ENCODE data around the gene PCDH8. TPM values are rescaled to one million over a fixed set of nuclear protein-coding genes. Genes with fewer than 3 reads are reported as not detected.

Gene PCDH8
- total RNA-seq, 1 experiment from 2014 or later: 2.1 TPM

GRCh38 chr13:52794589-52794988, 53.9 kb downstream of the PCDH8 start:
- no peaks in the 10 kb centered on the region for H3K27me3 ChIP-seq (ENCODE audit: insufficient read depth, low read length)
- H4K5ac ChIP-seq (ENCODE audit: insufficient read length, low read depth, low read length): no peak overlapping the region
- Mint-ChIP-seq H3K9me3 (no peaks in the 10 kb centered on the region), H3K4me3 (no peak overlapping the region), H3K27me3 (ENCODE audit: low read depth) (peaks cover 2% of the 10 kb centered on the region), H3K36me3 (ENCODE audit: insufficient read depth in 1 of 3, low read depth in 3 of 3) (no peaks in the 10 kb centered on the region; a peak in 1 of 7 replicates), H3K27ac (no peak overlapping the region), H3K4me1 (peaks cover 3 to 4% of the 10 kb centered on the region in 2 experiments)
- no peaks in the 10 kb centered on the region for H3K9me3 ChIP-seq (ENCODE audit: control insufficient read depth, low read depth, low read length)
- no peaks in the 10 kb centered on the region for H3K79me1 ChIP-seq (ENCODE audit: insufficient read depth, low read depth, low read length, poor library complexity, severe bottlenecking)
- no peaks in the 10 kb centered on the region for H3K23me2 ChIP-seq (ENCODE audit: insufficient read length, low read depth, low read length, poor library complexity, severe bottlenecking)
- no peak overlapping the region for H2AK5ac ChIP-seq (ENCODE audit: insufficient read length, low read length)
- H4K20me1 ChIP-seq (ENCODE audit: control insufficient read depth, insufficient read depth, insufficient read length): no peaks in the 10 kb centered on the region
- H3K9ac ChIP-seq (ENCODE audit: extremely low read depth, insufficient read length, low read length): no peak overlapping the region
- no peak for TF ChIP-seq CTCF (conservative IDR thresholded peaks at IDR 0.05)
- H3K4ac ChIP-seq (ENCODE audit: low read depth, low read length): no peak overlapping the region
- H2AFZ ChIP-seq (ENCODE audit: low read length): no peak overlapping the region
- no peak overlapping the region for H2BK12ac ChIP-seq (ENCODE audit: insufficient read length, low read depth, low read length)
- H3K4me1 ChIP-seq (ENCODE audit: insufficient read depth, low read length): no peaks in the 10 kb centered on the region; the same call in 1 of the 2 replicates
- no peak overlapping the region for H3T11ph ChIP-seq (ENCODE audit: low read length)
- no peak overlapping the region for H3K56ac ChIP-seq (ENCODE audit: insufficient read length, low read depth, low read length)
- no peak for DNase-seq
- no peak overlapping the region for H3K18ac ChIP-seq (ENCODE audit: insufficient read length, low read depth, low read length)
- no peak overlapping the region for H2BK20ac ChIP-seq (ENCODE audit: low read depth, low read length, poor library complexity, severe bottlenecking)
- no peak overlapping the region for H4K8ac ChIP-seq (replicated peaks; ENCODE audit: insufficient read length, low read depth, low read length)
- H3K79me2 ChIP-seq (ENCODE audit: insufficient read depth, low read length): no peaks in the 10 kb centered on the region
- no CpG with 5 or more reads among the region's 7 CpGs for WGBS (ENCODE audit: extremely low coverage, insufficient read length, low lambda C conversion rate)
- H2BK15ac ChIP-seq (ENCODE audit: low read depth, low read length): no peak overlapping the region
- H3K14ac ChIP-seq (ENCODE audit: insufficient read depth, low read length): no peak overlapping the region
- no peak overlapping the region for H4K91ac ChIP-seq (ENCODE audit: insufficient read length, low read depth, low read length)
- no peak overlapping the region for H3K23ac ChIP-seq (ENCODE audit: insufficient read length, low read depth, low read length)
- no peak overlapping the region for H3K27ac ChIP-seq (ENCODE audit: insufficient read length, low read depth, low read length)
- no peak overlapping the region for H3K4me2 ChIP-seq (ENCODE audit: insufficient read depth, insufficient read length, low read length)
- no peak overlapping the region for H2BK5ac ChIP-seq (ENCODE audit: insufficient read length, low read length)
- H2BK120ac ChIP-seq (ENCODE audit: low read depth, low read length, poor library complexity, severe bottlenecking): no peak overlapping the region
